BLaER1 treated with 17β-estradiol and CSF1 and Interleukin-3, amounts not matched to agents 10 nM and 100 nM (cell line): ENCODE measurements around the gene ARID5B.

Experiments used
- H3K27ac ChIP-seq, 11 experiments: shearing (Covaris generic); formaldehyde crosslinking; 2 replicates each; pipeline ENCODE4 v1.8.1; 2022
- H3K27me3 ChIP-seq, 11 experiments: shearing (Covaris generic); formaldehyde crosslinking; 2 replicates each; pipeline ENCODE4 v1.8.1; 2022
- H3K36me3 ChIP-seq, 11 experiments: shearing (Covaris generic); formaldehyde crosslinking; 2 replicates each; pipeline ENCODE4 v1.8.1; 2022
- H3K4me1 ChIP-seq, 10 experiments: shearing (Covaris generic); formaldehyde crosslinking; 2 replicates each; pipeline ENCODE4 v1.8.1; 2022
- H3K4me2 ChIP-seq, 11 experiments: shearing (Covaris generic); formaldehyde crosslinking; 2 replicates each; pipeline ENCODE4 v1.8.1; 2022
- H3K4me3 ChIP-seq, 10 experiments: shearing (Covaris generic); formaldehyde crosslinking; 2 replicates each; pipeline ENCODE4 v1.8.1; 2022
- H3K9ac ChIP-seq, 11 experiments: shearing (Covaris generic); formaldehyde crosslinking; 2 replicates each; pipeline ENCODE4 v1.8.1; 2022
- H3K9me3 ChIP-seq, 11 experiments: shearing (Covaris generic); formaldehyde crosslinking; replicated peaks in 1 of 11; 2 replicates each; pipeline ENCODE4 v1.8.1; 2022
- H4K20me1 ChIP-seq, 11 experiments: shearing (Covaris generic); formaldehyde crosslinking; 2 replicates each; pipeline ENCODE4 v1.8.1; 2022
- Cebpa-rat ChIP-seq, 11 experiments: shearing (Covaris generic); IDR thresholded peaks; 2 replicates each; pipeline ENCODE4 v1.8.1; 2022

ARID5B gene

GRCh38 chr10:62021978-62022802 is 120.7 kb downstream of the ARID5B start:
- Histone ChIP-seq H3K4me3 (no peak overlapping the region), H3K4me2 (peak overlapping the region in 7 of 11 experiments; percentile 7 to 91 (median 41); a peak in 10 of 22 replicates), H3K27ac (peak overlapping the region in 7 of 11 experiments; percentile 1 to 87 (median 44); a peak in 12 of 22 replicates), H3K27me3 (no peaks in the 10 kb centered on the region), H4K20me1 (peaks cover 0 to 96% (median 7%) of the 10 kb centered on the region in 11 experiments; a peak in 8 of 22 replicates), H3K36me3 (peaks cover 61 to 94% (median 80%) of the 10 kb centered on the region in 11 experiments; a peak in 21 of 22 replicates), H3K4me1 (peaks cover 17 to 100% (median 43%) of the 10 kb centered on the region in 10 experiments), H3K9ac (peak overlapping the region in 1 of 11 experiments; percentile 17; a peak in 2 of 22 replicates), H3K9me3 (peaks cover 0 to 15% (median 7%) of the 10 kb centered on the region in 11 experiments; a peak in 7 of 22 replicates)
- no peak for TF ChIP-seq Cebpa-rat (IDR thresholded peaks at IDR 0.05)

GRCh38 chr10:62022830-62023229 is 121.3 kb downstream of the ARID5B start:
- H3K27me3 ChIP-seq = no peaks in the 10 kb centered on the region
- peaks cover 0 to 96% (median 7%) of the 10 kb centered on the region in 11 experiments; a peak in 8 of 22 replicates for H4K20me1 ChIP-seq
- no peak overlapping the region for H3K9ac ChIP-seq
- H3K4me1 ChIP-seq = peaks cover 19 to 100% (median 41%) of the 10 kb centered on the region in 10 experiments
- no peak overlapping the region for H3K4me3 ChIP-seq
- peak overlapping the region in 4 of 11 experiments; percentile 4 to 91 (median 68); a peak in 5 of 22 replicates for H3K4me2 ChIP-seq
- peaks cover 0 to 15% (median 7%) of the 10 kb centered on the region in 11 experiments; a peak in 7 of 22 replicates for H3K9me3 ChIP-seq
- no peak for TF ChIP-seq Cebpa-rat (IDR thresholded peaks at IDR 0.05)
- H3K27ac ChIP-seq = peak overlapping the region in 7 of 11 experiments; percentile 18 to 87 (median 44); a peak in 10 of 22 replicates
- H3K36me3 ChIP-seq = peaks cover 64 to 96% (median 85%) of the 10 kb centered on the region in 11 experiments

- no peaks in the 10 kb centered on the region for H3K27me3 ChIP-seq
- no peak overlapping the region for H3K9ac ChIP-seq
- H3K4me1 ChIP-seq = peaks cover 19 to 100% (median 42%) of the 10 kb centered on the region in 10 experiments
- H3K4me3 ChIP-seq = no peak overlapping the region
- peak overlapping the region in 6 of 11 experiments; percentile 18 to 87 (median 64); a peak in 5 of 22 replicates for H3K27ac ChIP-seq
- H3K4me2 ChIP-seq = peak overlapping the region in 4 of 11 experiments; percentile 4 to 91 (median 68); a peak in 5 of 22 replicates
- peaks cover 64 to 96% (median 85%) of the 10 kb centered on the region in 11 experiments for H3K36me3 ChIP-seq
- peaks cover 0 to 96% (median 4%) of the 10 kb centered on the region in 11 experiments; a peak in 9 of 22 replicates for H4K20me1 ChIP-seq
- TF ChIP-seq Cebpa-rat (IDR thresholded peaks at IDR 0.05) = no peak
- peaks cover 0 to 15% (median 7%) of the 10 kb centered on the region in 11 experiments; a peak in 7 of 22 replicates for H3K9me3 ChIP-seq
Measured at GRCh38 chr10:62023329-62023728, 121.8 kb downstream of the ARID5B start.

- H3K4me1 ChIP-seq = peaks cover 23 to 100% (median 46%) of the 10 kb centered on the region in 10 experiments
- no peak for TF ChIP-seq Cebpa-rat (IDR thresholded peaks at IDR 0.05)
- H3K9me3 ChIP-seq = peaks cover 0 to 15% (median 7%) of the 10 kb centered on the region in 11 experiments; a peak in 7 of 22 replicates
- H3K36me3 ChIP-seq = peaks cover 70 to 96% (median 84%) of the 10 kb centered on the region in 11 experiments
- peak overlapping the region in 2 of 11 experiments; percentile 86 to 87; a peak in 2 of 22 replicates for H3K27ac ChIP-seq
- H3K27me3 ChIP-seq = no peaks in the 10 kb centered on the region
- no peak overlapping the region for H3K4me3 ChIP-seq
- H3K9ac ChIP-seq = no peak overlapping the region
- H4K20me1 ChIP-seq = peaks cover 0 to 96% (median 0%) of the 10 kb centered on the region in 11 experiments; a peak in 9 of 22 replicates
- peak overlapping the region in 1 of 11 experiments; percentile 91; a peak in 3 of 22 replicates for H3K4me2 ChIP-seq
Measured at GRCh38 chr10:62024026-62024701, 122.7 kb downstream of the ARID5B start.

- TF ChIP-seq Cebpa-rat (IDR thresholded peaks at IDR 0.05) = no peak
- Histone ChIP-seq H3K27me3 (no peaks in the 10 kb centered on the region), H3K9me3 (peaks cover 0 to 15% (median 7%) of the 10 kb centered on the region in 11 experiments; a peak in 7 of 22 replicates), H3K36me3 (peaks cover 72 to 96% (median 83%) of the 10 kb centered on the region in 11 experiments), H3K9ac (no peak overlapping the region), H3K4me2 (peak overlapping the region in 1 of 11 experiments; percentile 12; a peak in 1 of 22 replicates), H3K27ac (no peak overlapping the region; a peak in 1 of 22 replicates), H4K20me1 (peaks cover 0 to 97% (median 0%) of the 10 kb centered on the region in 11 experiments; a peak in 9 of 22 replicates), H3K4me3 (no peak overlapping the region), H3K4me1 (peaks cover 25 to 100% (median 45%) of the 10 kb centered on the region in 10 experiments)
Measured at GRCh38 chr10:62025134-62025794, 123.8 kb downstream of the ARID5B start.

GRCh38 chr10:62025901-62026879 is 124.7 kb downstream of the ARID5B start:
- no peak for TF ChIP-seq Cebpa-rat (IDR thresholded peaks at IDR 0.05)
- Histone ChIP-seq H3K4me1 (peaks cover 30 to 100% (median 44%) of the 10 kb centered on the region in 10 experiments), H4K20me1 (peaks cover 0 to 98% (median 0%) of the 10 kb centered on the region in 11 experiments; a peak in 9 of 22 replicates), H3K36me3 (peaks cover 72 to 99% (median 88%) of the 10 kb centered on the region in 11 experiments), H3K9ac (no peak overlapping the region), H3K27ac (no peak overlapping the region), H3K9me3 (peaks cover 0 to 15% (median 7%) of the 10 kb centered on the region in 11 experiments; a peak in 7 of 22 replicates), H3K4me2 (peak overlapping the region in 2 of 11 experiments; percentile 12 to 24; a peak in 1 of 22 replicates), H3K4me3 (no peak overlapping the region), H3K27me3 (no peaks in the 10 kb centered on the region)
